HEK293T (cell line): ENCODE results near the gene RHBG.
"Not testable (repeated sequence)": the region's sequence is repeated elsewhere in the genome, so short reads cannot be mapped to it uniquely, and the experiment has no call there.

Source experiments
- CTCF ChIA-PET: fragments of 350-600 bp; formaldehyde crosslinking; extraction: SDS; loops from one replicate; lab custom pipeline; 2021; ENCODE audit warnings: antibody characterized with exemption, inconsistent platforms; lab: Yijun Ruan, JAX
- POLR2A ChIA-PET: fragments of 350-600 bp; formaldehyde crosslinking; extraction: SDS; loops from one replicate; lab custom pipeline; 2020; ENCODE audit warnings: antibody characterized with exemption, inconsistent platforms; lab: Yijun Ruan, JAX
- DNase-seq: peaks from one replicate; pipeline ENCODE4 v3.0.0; 2012; ENCODE audit warnings: mixed read lengths; ENCODE audit errors: extremely low spot score
- ARNT ChIP-seq: fragments of 450-650 bp; IDR thresholded peaks from 2 replicates; pipeline ENCODE4 v1.6.1; 2017; ENCODE audit warnings: mild to moderate bottlenecking
- BHLHE40 ChIP-seq: fragments of 450-650 bp; IDR thresholded peaks from 2 replicates; pipeline ENCODE4 v1.6.1; 2016; ENCODE audit warnings: mild to moderate bottlenecking, moderate library complexity, borderline replicate concordance
- CTBP1 ChIP-seq: fragments of 450-650 bp; IDR thresholded peaks from 2 replicates; pipeline ENCODE4 v1.6.1; 2016; ENCODE audit warnings: borderline replicate concordance
- ELF4 ChIP-seq: fragments of 450-650 bp; IDR thresholded peaks from 2 replicates; pipeline ENCODE4 v1.6.1; 2017; ENCODE audit warnings: antibody characterized with exemption
- FOXA1 ChIP-seq: fragments of 450-650 bp; IDR thresholded peaks from 2 replicates; pipeline ENCODE4 v1.6.1; 2016; ENCODE audit warnings: mild to moderate bottlenecking
- FOXK2 ChIP-seq: fragments of 450-650 bp; IDR thresholded peaks from 2 replicates; pipeline ENCODE4 v1.6.1; 2016; ENCODE audit warnings: mild to moderate bottlenecking
- FOXM1 ChIP-seq: fragments of 450-650 bp; IDR thresholded peaks from 2 replicates; pipeline ENCODE4 v1.6.1; 2017; ENCODE audit warnings: mild to moderate bottlenecking, borderline replicate concordance
- HDGF ChIP-seq: fragments of 450-650 bp; IDR thresholded peaks from 2 replicates; pipeline ENCODE4 v1.6.1; 2017; ENCODE audit warnings: antibody characterized with exemption, borderline replicate concordance
- LEF1 ChIP-seq: fragments of 450-650 bp; IDR thresholded peaks from 2 replicates; pipeline ENCODE4 v1.6.1; 2017; ENCODE audit warnings: mild to moderate bottlenecking, borderline replicate concordance
- NFRKB ChIP-seq: fragments of 450-650 bp; IDR thresholded peaks from 2 replicates; pipeline ENCODE4 v1.6.1; 2016; ENCODE audit warnings: mild to moderate bottlenecking, moderate library complexity
- PKNOX1 ChIP-seq: fragments of 450-650 bp; IDR thresholded peaks from 2 replicates; pipeline ENCODE4 v1.6.1; 2016
- SP1 ChIP-seq: fragments of 450-650 bp; IDR thresholded peaks from 2 replicates; pipeline ENCODE4 v1.6.1; 2017
- SUZ12 ChIP-seq: fragments of 450-650 bp; IDR thresholded peaks from 2 replicates; pipeline ENCODE4 v1.6.1; 2016; ENCODE audit warnings: mild to moderate bottlenecking
- TARDBP ChIP-seq: fragments of 450-650 bp; IDR thresholded peaks from 2 replicates; pipeline ENCODE4 v1.6.1; 2016
- ZNF384 ChIP-seq: fragments of 450-650 bp; IDR thresholded peaks from 2 replicates; pipeline ENCODE4 v1.6.1; 2016

RHBG gene

GRCh38 chr1:156368889-156369684 lies at the start of gene RHBG:
TSS of gene RHBG (plus strand) at chr1:156369211. CDS start at chr1:156369250, 39 bp downstream.
- no peak for DNase-seq
- POLR2A ChIA-PET, result no interaction called here
- CTCF ChIA-PET, result no interaction called here
- TF ChIP-seq HDGF, result no peak
- TF ChIP-seq TARDBP, result no peak
- TF ChIP-seq CTBP1, result no peak
- TF ChIP-seq FOXA1, result no peak
- no peak for TF ChIP-seq SP1
- TF ChIP-seq FOXK2, result no peak
- TF ChIP-seq SUZ12, result no peak

- no peak for DNase-seq
- TF ChIP-seq TARDBP (no peak), HDGF (no peak), NFRKB (no peak), SUZ12 (no peak), BHLHE40 (no peak), CTBP1 (no peak)
- ChIA-PET POLR2A (interaction anchor here (0.6 to 1.0 kb wide), 4 partner anchors 18 to 42 kb away, joined by 3 to 4 read pairs (median 3); partner anchors contain the start of gene SMG5), CTCF (interaction anchor here (1.0 to 1.4 kb wide), 5 partner anchors 9 to 39 kb away, joined by 3 read pairs; no protein-coding TSS in a partner anchor)
Observed at GRCh38 chr1:156319664-156320063, 49.3 kb upstream of the RHBG start.

- POLR2A ChIA-PET, result interaction anchor here (2.4 kb wide), 1 partner anchor 17 kb away, joined by 8 read pairs; the partner anchor contains the start of genes CCT3 and TSACC
- CTCF ChIA-PET, result interaction anchor here (1.0 kb wide), 1 partner anchor 38 kb away, joined by 3 read pairs; no protein-coding TSS in a partner anchor
- DNase-seq, result no peak
- TF ChIP-seq ARNT (no peak), ZNF384 (no peak), NFRKB (no peak), FOXM1 (no peak), BHLHE40 (no peak), ELF4 (no peak)
Observed at GRCh38 chr1:156320560-156320959, 48.5 kb upstream of the RHBG start.

GRCh38 chr1:156323179-156323578 lies 45.8 kb upstream of the RHBG start:
- CTCF ChIA-PET, DNase-seq: not testable (repeated sequence)
- POLR2A ChIA-PET, result interaction anchor here (2.4 kb wide), 1 partner anchor 15 kb away, joined by 8 read pairs; the partner anchor contains the start of genes CCT3 and TSACC

GRCh38 chr1:156336242-156336641 lies 32.8 kb upstream of the RHBG start:
- POLR2A ChIA-PET, result interaction anchor here (1.4 kb wide), 1 partner anchor 54 kb away, joined by 3 read pairs; the partner anchor contains the start of gene SMG5
- DNase-seq, result no peak
- CTCF ChIA-PET, result interaction anchor here (0.7 kb wide), 1 partner anchor 10 kb away, joined by 5 read pairs; no protein-coding TSS in a partner anchor
- TF ChIP-seq SUZ12, result no peak
- no peak for TF ChIP-seq TARDBP
- no peak for TF ChIP-seq ELF4
- no peak for TF ChIP-seq LEF1
- no peak for TF ChIP-seq FOXA1

- CTCF ChIA-PET, result interaction anchor here (0.6 to 1.0 kb wide), 4 partner anchors 9 to 48 kb away, joined by 3 to 5 read pairs (median 4); no protein-coding TSS in a partner anchor
- POLR2A ChIA-PET, result interaction anchor here (0.7 to 1.5 kb wide), 14 partner anchors 10 to 246 kb away, joined by 3 to 9 read pairs (median 3); partner anchors contain the start of genes PMF1 and SMG5
- TF ChIP-seq PKNOX1 (no peak), ELF4 (no peak), TARDBP (no peak), SP1 (no peak), LEF1 (no peak), ARNT (no peak), FOXM1 (no peak)
Observed at GRCh38 chr1:156337052-156337887, 31.7 kb upstream of the RHBG start.

GRCh38 chr1:156337888-156338179 lies 31.2 kb upstream of the RHBG start:
- DNase-seq, result no peak
- POLR2A ChIA-PET, result interaction anchor here (0.7 to 1.5 kb wide), 17 partner anchors 8 to 246 kb away, joined by 3 to 9 read pairs (median 3); partner anchors contain the start of genes PMF1 and SMG5
- CTCF ChIA-PET, result interaction anchor here (1.0 kb wide), 1 partner anchor 48 kb away, joined by 3 read pairs; no protein-coding TSS in a partner anchor
- TF ChIP-seq ARNT (no peak), LEF1 (no peak), FOXM1 (no peak), ZNF384 (no peak), BHLHE40 (no peak), CTBP1 (no peak), PKNOX1 (no peak), SUZ12 (no peak), ELF4 (no peak), SP1 (no peak), HDGF (no peak)

More at GRCh38 chr1:156337052-156337887, 31.7 kb upstream of the RHBG start:
- no peak for DNase-seq
